SK-N-SH (cell line): ENCODE measurements around the gene NTN1. TPM values are rescaled to one million over a fixed set of nuclear protein-coding genes. Genes with fewer than 3 reads are reported as not detected.

Experiments
- CTCF ChIA-PET: fragments of 300-600, 350-600 bp; formaldehyde crosslinking; extraction: SDS; loops from one replicate; lab custom pipeline; 2021; lab: Yijun Ruan, JAX
- POLR2A ChIA-PET: fragments of 350-600 bp; sonication (Branson Sonifier 250); formaldehyde crosslinking; extraction: SDS; loops from one replicate; lab custom pipeline; 2020; ENCODE audit warnings: antibody characterized with exemption, inconsistent platforms; lab: Yijun Ruan, JAX
- DNase-seq: peaks from one replicate; pipeline ENCODE4 v3.0.0; 2012
- H2AFZ ChIP-seq: fragments of 200-600 bp; sonication (generic); 2 replicates; pipeline ENCODE4 v1.8.1; 2016; ENCODE audit warnings: antibody characterized with exemption, mild to moderate bottlenecking, low read depth
- H3F3A ChIP-seq: fragments of 200-600 bp; sonication (generic); replicated peaks from 2 replicates; pipeline ENCODE3; 2016; ENCODE audit warnings: antibody characterized with exemption, mild to moderate bottlenecking; ENCODE audit not compliant: insufficient read depth
- H3K27ac ChIP-seq, 2 experiments: fragments of 200-500 bp in 1 of 2; fragments of 200-600 bp in 1 of 2; sonication (Bioruptor generic) in 1 of 2; sonication (generic), shearing (Covaris generic) in 1 of 2; 2 replicates each; pipeline versions ENCODE4 v1.5.1 to v1.6.1; 2014 to 2016; ENCODE audit warnings: low read depth in 2 of 2, inconsistent platforms in 1 of 2, low read length in 1 of 2, mild to moderate bottlenecking in 1 of 2, mixed read lengths in 1 of 2
- H3K27me3 ChIP-seq: fragments of 200-600 bp; sonication (generic), shearing (Covaris generic); 2 replicates; pipeline ENCODE4 v1.6.1; 2016; ENCODE audit warnings: mixed run types; ENCODE audit not compliant: insufficient read depth
- H3K36me3 ChIP-seq, 2 experiments: fragments of 200-500 bp in 1 of 2; fragments of 200-600 bp in 1 of 2; sonication (Bioruptor generic) in 1 of 2; sonication (generic) in 1 of 2; replicated peaks in 1 of 2; 2 replicates each; pipeline versions ENCODE3 to v1.5.1; 2014 to 2016; ENCODE audit warnings: low read length in 1 of 2, mild to moderate bottlenecking in 1 of 2; ENCODE audit not compliant: insufficient read depth in 2 of 2, control insufficient read depth in 1 of 2
- H3K4me1 ChIP-seq, 2 experiments: fragments of 200-500 bp in 1 of 2; fragments of 200-600 bp in 1 of 2; sonication (Bioruptor generic) in 1 of 2; sonication (generic), shearing (Covaris generic) in 1 of 2; 2 replicates each; pipeline versions ENCODE4 v1.5.1 to v1.6.1; 2014 to 2016; ENCODE audit warnings: low read depth in 1 of 2, low read length in 1 of 2, mixed run types in 1 of 2; ENCODE audit not compliant: insufficient read depth in 2 of 2, control insufficient read depth in 1 of 2
- H3K4me2 ChIP-seq: fragments of 200-600 bp; sonication (generic), shearing (Covaris generic); 2 replicates; pipeline ENCODE4 v1.6.1; 2017; ENCODE audit warnings: mixed run types
- H3K4me3 ChIP-seq, 2 experiments: fragments of 200-500 bp in 1 of 2; fragments of 200-600 bp in 1 of 2; sonication (Bioruptor generic) in 1 of 2; sonication (generic), shearing (Covaris generic) in 1 of 2; 2 replicates each; pipeline versions ENCODE4 v1.5.1 to v1.8.1; 2014 to 2016; ENCODE audit warnings: low read depth in 2 of 2, inconsistent platforms in 1 of 2, low read length in 1 of 2, mild to moderate bottlenecking in 1 of 2, mixed read lengths in 1 of 2, moderate library complexity in 1 of 2
- H3K79me2 ChIP-seq: fragments of 200-600 bp; sonication (generic); 2 replicates; pipeline ENCODE4 v1.8.1; 2017; ENCODE audit warnings: mild to moderate bottlenecking; ENCODE audit not compliant: insufficient read depth
- H3K9ac ChIP-seq: fragments of 200-600 bp; sonication (generic); 2 replicates; pipeline ENCODE4 v1.6.1; 2017; ENCODE audit warnings: mixed run types
- H3K9me2 ChIP-seq: fragments of 200-600 bp; sonication (generic); 2 replicates; pipeline ENCODE4 v1.6.1; 2017; ENCODE audit warnings: mixed run types
- H3K9me3 ChIP-seq: fragments of 200-600 bp; sonication (generic); 2 replicates; pipeline ENCODE4 v1.6.1; 2017; ENCODE audit warnings: mixed run types, mild to moderate bottlenecking, moderate library complexity
- H4K20me1 ChIP-seq: fragments of 200-600 bp; sonication (generic); 2 replicates; pipeline ENCODE4 v1.6.1; 2017; ENCODE audit warnings: mild to moderate bottlenecking, mixed run types; ENCODE audit not compliant: insufficient read depth
- EP300 ChIP-seq, 2 experiments: IDR thresholded peaks; 2 replicates each; pipeline versions ENCODE4 v1.4.0 to v1.6.1; 2012; ENCODE audit warnings: borderline replicate concordance in 1 of 2, low read depth in 1 of 2, low read length in 1 of 2
- EZH2phosphoT487 ChIP-seq: fragments of 200-600 bp; sonication (generic); IDR thresholded peaks from 2 replicates; pipeline ENCODE4 v1.6.1; 2017; ENCODE audit warnings: low read depth, mixed run types, mild to moderate bottlenecking, antibody characterized with exemption, moderate library complexity, borderline replicate concordance
- FOXM1 ChIP-seq: IDR thresholded peaks from 2 replicates; pipeline ENCODE4 v1.4.0; 2012; ENCODE audit warnings: low read depth, mild to moderate bottlenecking
- GABPA ChIP-seq: IDR thresholded peaks from 2 replicates; pipeline ENCODE4 v1.4.0; 2012; ENCODE audit warnings: low read depth, mild to moderate bottlenecking
- JUND ChIP-seq: IDR thresholded peaks from 2 replicates; pipeline ENCODE4 v1.4.0; 2012
- RAD21 ChIP-seq: IDR thresholded peaks from 2 replicates; pipeline ENCODE4 v1.6.1; 2012; ENCODE audit warnings: mild to moderate bottlenecking, low read length
- REST ChIP-seq: IDR thresholded peaks from 2 replicates; pipeline ENCODE4 v1.6.1; 2012; ENCODE audit warnings: mild to moderate bottlenecking, low read depth, low read length, moderate library complexity
- RFX5 ChIP-seq: IDR thresholded peaks from 2 replicates; pipeline ENCODE4 v1.6.1; 2012; ENCODE audit warnings: mild to moderate bottlenecking, improper control_type of control experiment, low read length
- SIN3A ChIP-seq: IDR thresholded peaks from 2 replicates; pipeline ENCODE4 v1.6.1; 2012; ENCODE audit warnings: low read depth, mild to moderate bottlenecking, low read length, moderate library complexity, borderline replicate concordance
- TAF1 ChIP-seq: IDR thresholded peaks from 2 replicates; pipeline ENCODE4 v1.6.1; 2012; ENCODE audit warnings: low read depth, mild to moderate bottlenecking, low read length, moderate library complexity, borderline replicate concordance
- USF2 ChIP-seq: fragments of 150-350 bp; IDR thresholded peaks from 2 replicates; pipeline ENCODE4 v1.6.1; 2017; ENCODE audit warnings: antibody characterized with exemption, low read length, low read depth, borderline replicate concordance
- WGBS: methylation state at CpG from one replicate; pipeline ENCODE4 v1.1.6; 2017; ENCODE audit warnings: low lambda C conversion rate; 5-methylcytosine and 5-hydroxymethylcytosine counted together
- polyA plus RNA-seq, 3 experiments: library from polyadenylated mRNA; depleted of rRNA; stranded (reverse); fragments of >200 nt; gene quantifications; 2 replicates each; pipeline ENCODE4 v1.2.3, GENCODE V29; 2012

Gene NTN1
- polyA plus RNA-seq, 1 of the 3 experiments (the other 2 are of a cell fraction): 0.05 TPM

- no peak for TF ChIP-seq USF2
- no peak for TF ChIP-seq EP300 (IDR thresholded peaks at IDR 0.05; ENCODE audit: borderline replicate concordance in 1 of 2, low read depth in 1 of 2, low read length in 1 of 2)
Observed at GRCh38 chr17:9232591-9233270, 211.4 kb downstream of the NTN1 start (continued).

- TF ChIP-seq SIN3A (no peak), JUND (no peak), TAF1 (no peak), RFX5 (no peak), REST (no peak), RAD21 (no peak), EZH2phosphoT487 (no peak), USF2 (no peak), FOXM1 (no peak), GABPA (no peak)
- Histone ChIP-seq H3K4me3 (no peak overlapping the region), H3K36me3 (no peaks in the 10 kb centered on the region), H3K27ac (no peak overlapping the region), H3K27me3 (no peaks in the 10 kb centered on the region), H4K20me1 (no peaks in the 10 kb centered on the region), H3K9me2 (no peaks in the 10 kb centered on the region), H3K4me2 (no peak overlapping the region), H3K9me3 (no peaks in the 10 kb centered on the region), H3K79me2 (no peaks in the 10 kb centered on the region), H2AFZ (no peak overlapping the region), H3K9ac (no peak overlapping the region), H3F3A (no peaks in the 10 kb centered on the region), H3K4me1 (peaks cover 0 to 13% of the 10 kb centered on the region in 2 experiments; a peak in 1 of 4 replicates)
- WGBS: 86% methylated on average over 8 of the region's 9 CpGs
- ChIA-PET CTCF (no interaction called here), POLR2A (no interaction called here)
- DNase-seq: no peak
Observed at GRCh38 chr17:9233271-9233599, 211.9 kb downstream of the NTN1 start.
